ENCODE results near the gene CTDSP2.
A peak's percentile ranks its signal among the peaks of the same experiment; 100 is the strongest.
"Not testable (repeated sequence)": the region's sequence is repeated elsewhere in the genome, so short reads cannot be mapped to it uniquely, and the experiment has no call there.

Gene CTDSP2

DNA sequence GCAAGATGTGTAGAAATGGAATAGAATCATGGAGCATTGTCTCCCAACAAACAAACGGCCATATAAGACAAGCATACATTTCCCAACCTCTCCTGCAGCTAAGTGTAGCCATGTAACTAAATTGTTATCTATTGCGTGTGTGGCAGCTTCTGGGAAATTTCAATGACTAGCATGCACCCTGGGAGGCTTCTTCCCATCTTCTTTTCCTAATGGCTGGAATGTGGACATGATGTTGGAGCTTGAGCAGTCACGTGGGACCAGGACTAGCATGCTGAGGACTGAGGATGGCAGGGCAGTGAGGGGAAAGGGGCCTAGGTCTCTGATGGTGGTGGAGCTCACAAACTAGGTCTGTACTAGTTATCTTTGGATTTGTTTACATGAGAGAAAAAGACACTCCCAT lies 21.7 kb upstream of the CTDSP2 start:
- no peak for DNase-seq (ENCODE audit: extremely low spot score)
- CTCF ChIA-PET, result interaction anchor here (0.6 kb wide), 1 partner anchor 436 kb away, joined by 3 read pairs; no protein-coding TSS in a partner anchor
- POLR2A ChIA-PET, result interaction anchor here (1.4 kb wide), 1 partner anchor 22 kb away, joined by 3 read pairs; no protein-coding TSS in a partner anchor
- TF ChIP-seq L3MBTL2 (conservative IDR thresholded peaks at IDR 0.05), result no peak
- no peak for TF ChIP-seq SP1 (IDR thresholded peaks at IDR 0.05)
- no peak for TF ChIP-seq BHLHE40 (IDR thresholded peaks at IDR 0.05; ENCODE audit: borderline replicate concordance)
- no peak for TF ChIP-seq TARDBP (IDR thresholded peaks at IDR 0.05)

DNA sequence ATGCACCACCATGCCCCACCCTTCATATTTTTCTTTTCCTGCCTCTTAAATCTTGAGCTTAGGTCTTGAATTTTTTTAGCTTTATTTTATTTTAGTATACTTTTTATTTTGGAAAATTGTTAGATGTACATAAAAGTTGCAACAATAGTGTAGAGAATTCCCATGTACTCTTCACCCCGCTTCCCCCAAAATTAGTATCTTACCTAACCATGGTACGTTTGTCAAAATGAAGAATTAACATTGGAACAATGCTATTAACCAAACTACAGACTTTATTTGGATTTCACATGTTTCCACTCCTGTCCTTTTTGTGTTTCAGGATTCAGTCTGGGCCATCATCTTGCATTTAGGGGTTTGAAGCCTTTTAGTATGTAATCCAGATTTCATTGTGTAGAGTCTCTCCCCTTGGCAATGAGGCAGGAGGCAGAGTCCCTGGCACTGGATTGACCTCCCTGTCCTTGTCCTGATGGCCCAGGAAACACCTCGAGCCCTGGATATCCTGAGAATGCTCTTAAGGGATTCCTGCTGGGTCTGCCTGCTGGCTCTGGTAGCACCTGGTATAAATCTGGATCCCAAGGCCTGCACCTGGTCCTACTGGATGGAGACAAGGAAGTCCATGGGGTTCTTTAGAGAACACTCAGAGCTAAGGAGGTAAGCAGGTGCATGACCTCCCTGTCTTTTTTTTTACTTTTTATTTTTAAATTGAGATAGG lies 19.9 kb upstream of the CTDSP2 start:
- TF ChIP-seq SP1 (IDR thresholded peaks at IDR 0.05) (no peak), CTBP1 (IDR thresholded peaks at IDR 0.05; ENCODE audit: borderline replicate concordance) (no peak), ZNF384 (IDR thresholded peaks at IDR 0.05) (no peak), FOXK2 (IDR thresholded peaks at IDR 0.05) (no peak), ELF4 (IDR thresholded peaks at IDR 0.05) (no peak), SUZ12 (IDR thresholded peaks at IDR 0.05) (no peak), FOXM1 (IDR thresholded peaks at IDR 0.05; ENCODE audit: borderline replicate concordance) (no peak)
- DNase-seq (ENCODE audit: extremely low spot score), result no peak
- ChIA-PET POLR2A (interaction anchor here (1.3 to 1.4 kb wide), 2 partner anchors 18 to 79 kb away, joined by 3 read pairs; no protein-coding TSS in a partner anchor), CTCF (interaction anchor here (0.6 kb wide), 1 partner anchor 1103 kb away, joined by 3 read pairs; no protein-coding TSS in a partner anchor)

GRCh38 chr12:57865084-57865751 lies 18.7 kb upstream of the CTDSP2 start:
- ChIA-PET POLR2A (interaction anchor here (0.7 to 2.1 kb wide), 12 partner anchors 11 to 78 kb away, joined by 3 to 32 read pairs (median 4); partner anchors contain the start of gene CTDSP2), CTCF (interaction anchor here (1.4 to 1.7 kb wide), 2 partner anchors 27 to 40 kb away, joined by 3 to 6 read pairs; no protein-coding TSS in a partner anchor)
- TF ChIP-seq L3MBTL2 (conservative IDR thresholded peaks at IDR 0.05) (peak; percentile 57), FOXM1 (IDR thresholded peaks at IDR 0.05; ENCODE audit: borderline replicate concordance) (no peak)
- DNase-seq (ENCODE audit: extremely low spot score), result peak; percentile 69

- ChIA-PET POLR2A (interaction anchor here (0.7 to 2.1 kb wide), 10 partner anchors 11 to 35 kb away, joined by 3 to 32 read pairs (median 5); partner anchors contain the start of gene CTDSP2), CTCF (interaction anchor here (1.4 to 1.7 kb wide), 2 partner anchors 27 to 40 kb away, joined by 3 to 6 read pairs; no protein-coding TSS in a partner anchor)
- DNase-seq (ENCODE audit: extremely low spot score), result no peak
- TF ChIP-seq NFRKB (IDR thresholded peaks at IDR 0.05) (no peak), FOXA1 (IDR thresholded peaks at IDR 0.05) (no peak), SUZ12 (IDR thresholded peaks at IDR 0.05) (no peak), ARNT (IDR thresholded peaks at IDR 0.05) (no peak), SP1 (IDR thresholded peaks at IDR 0.05) (no peak), ELF4 (IDR thresholded peaks at IDR 0.05) (no peak), ZNF384 (IDR thresholded peaks at IDR 0.05) (no peak), L3MBTL2 (conservative IDR thresholded peaks at IDR 0.05) (no peak), CTBP1 (IDR thresholded peaks at IDR 0.05; ENCODE audit: borderline replicate concordance) (no peak), BHLHE40 (IDR thresholded peaks at IDR 0.05; ENCODE audit: borderline replicate concordance) (no peak), HDGF (IDR thresholded peaks at IDR 0.05; ENCODE audit: borderline replicate concordance) (no peak), PKNOX1 (IDR thresholded peaks at IDR 0.05) (no peak), LEF1 (IDR thresholded peaks at IDR 0.05; ENCODE audit: borderline replicate concordance) (no peak), FOXM1 (IDR thresholded peaks at IDR 0.05; ENCODE audit: borderline replicate concordance) (no peak), FOXK2 (IDR thresholded peaks at IDR 0.05) (no peak), TARDBP (IDR thresholded peaks at IDR 0.05) (no peak)
Observed at GRCh38 chr12:57864442-57865083, 18.0 kb upstream of the CTDSP2 start.

- ChIA-PET POLR2A (interaction anchor here (1.3 to 2.1 kb wide), 4 partner anchors 16 to 32 kb away, joined by 6 to 32 read pairs (median 16); partner anchors contain the start of gene CTDSP2), CTCF (no interaction called here)
- no peak for DNase-seq (ENCODE audit: extremely low spot score)
- no peak for TF ChIP-seq LEF1 (IDR thresholded peaks at IDR 0.05; ENCODE audit: borderline replicate concordance)
- 0 out of 2 replicates have a peak, but pooled peaks have one; percentile 16 for TF ChIP-seq PKNOX1 (IDR thresholded peaks at IDR 0.05)
Observed at GRCh38 chr12:57863676-57864075, 17.1 kb upstream of the CTDSP2 start.

DNA sequence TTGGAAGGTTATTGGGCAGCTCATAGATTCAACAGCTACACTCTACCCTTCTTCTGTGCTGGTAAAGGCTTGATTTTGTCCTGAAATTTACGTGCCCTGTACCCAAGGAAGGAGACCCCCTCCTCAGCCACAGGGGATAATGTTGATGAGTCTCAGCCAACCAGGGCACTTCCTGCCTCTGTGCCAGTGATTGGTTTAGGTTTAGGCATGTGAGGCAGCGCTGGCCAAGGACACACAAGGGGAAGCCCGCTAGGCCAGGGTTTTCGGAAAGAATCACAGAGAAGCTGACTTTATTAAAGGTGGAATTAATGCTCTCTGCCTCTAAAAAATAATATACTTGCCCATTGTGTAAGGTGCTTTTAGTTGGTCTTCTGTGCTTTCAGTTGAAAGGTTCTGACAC lies 15.4 kb upstream of the CTDSP2 start:
- ChIA-PET POLR2A (interaction anchor here (1.2 kb wide), 1 partner anchor 17 kb away, joined by 5 read pairs; no protein-coding TSS in a partner anchor), CTCF (no interaction called here)
- TF ChIP-seq FOXK2 (IDR thresholded peaks at IDR 0.05) (no peak), CTBP1 (IDR thresholded peaks at IDR 0.05; ENCODE audit: borderline replicate concordance) (no peak), SP1 (IDR thresholded peaks at IDR 0.05) (no peak), SUZ12 (IDR thresholded peaks at IDR 0.05) (no peak), BHLHE40 (IDR thresholded peaks at IDR 0.05; ENCODE audit: borderline replicate concordance) (no peak), HDGF (IDR thresholded peaks at IDR 0.05; ENCODE audit: borderline replicate concordance) (no peak), FOXM1 (IDR thresholded peaks at IDR 0.05; ENCODE audit: borderline replicate concordance) (no peak), PKNOX1 (IDR thresholded peaks at IDR 0.05) (no peak), TARDBP (IDR thresholded peaks at IDR 0.05) (no peak), L3MBTL2 (conservative IDR thresholded peaks at IDR 0.05) (no peak)
- no peak for DNase-seq (ENCODE audit: extremely low spot score)

- CTCF ChIA-PET; POLR2A ChIA-PET; DNase-seq (ENCODE audit: extremely low spot score): not testable (repeated sequence)
Observed at GRCh38 chr12:57860883-57861282, 14.4 kb upstream of the CTDSP2 start.
